GM13977 (cell line): Measurements from ENCODE around the gene ITPK1.

Experiments
- DNase-seq: peaks from one replicate; pipeline ENCODE4 v3.0.0; 2012; ENCODE audit warnings: low spot score
- in situ Hi-C: fragments of 300-500 bp; cut with MboI; formaldehyde crosslinking; loops from one replicate; pipeline ENCODE4 v1.12.0; 2022; ENCODE audit warnings: low sequenced_read_pairs, low pct_unique_long_range_greater_than_20kb, mixed read lengths, inconsistent platforms; ENCODE audit not compliant: unreplicated experiment
- TF ChIP-seq, protein P1 (sequence below): IDR thresholded peaks from 2 replicates; pipeline ENCODE4 v1.5.1; 2012; ENCODE audit warnings: mild to moderate bottlenecking, control low read depth; ENCODE audit not compliant: insufficient read depth; ENCODE audit errors: extremely low read depth, missing control alignments

The ITPK1 gene

DNA sequence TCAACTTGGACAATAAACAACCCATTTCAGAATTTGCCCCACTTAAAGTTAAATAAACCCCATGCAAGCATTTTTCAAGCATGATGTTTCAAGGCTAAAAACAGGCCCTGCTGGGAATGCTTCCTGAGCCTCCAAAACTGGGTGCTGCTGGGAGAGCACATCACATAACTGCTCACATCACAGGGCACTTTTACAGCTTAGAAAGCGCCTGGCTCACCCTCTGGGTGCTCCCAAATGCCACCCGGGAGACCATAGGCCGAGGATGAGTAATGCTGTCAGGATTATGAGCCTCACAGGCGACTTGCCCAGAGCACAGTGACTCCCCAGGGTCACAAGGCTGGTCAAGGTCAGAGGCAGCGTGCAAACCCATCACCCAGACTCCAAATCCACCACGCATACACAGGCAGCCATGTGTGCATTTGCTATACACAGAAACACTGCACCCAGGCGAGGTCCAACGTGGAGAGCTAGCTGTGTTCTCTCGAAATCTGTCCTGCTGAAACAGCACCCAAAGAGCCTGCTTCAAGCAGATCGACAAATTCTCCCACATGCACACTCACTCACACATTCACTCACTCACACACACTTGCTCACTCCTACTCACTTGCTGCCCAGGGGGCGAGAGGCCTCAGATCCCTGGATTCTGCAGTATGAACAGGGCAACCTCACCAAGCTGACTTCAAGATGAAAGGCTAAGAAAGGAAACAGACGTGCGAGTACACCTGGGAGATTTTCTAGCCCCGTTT lies 58.7 kb downstream of the ITPK1 start:
- in situ Hi-C loops: no loop called here
- TF ChIP-seq, protein P1, sequence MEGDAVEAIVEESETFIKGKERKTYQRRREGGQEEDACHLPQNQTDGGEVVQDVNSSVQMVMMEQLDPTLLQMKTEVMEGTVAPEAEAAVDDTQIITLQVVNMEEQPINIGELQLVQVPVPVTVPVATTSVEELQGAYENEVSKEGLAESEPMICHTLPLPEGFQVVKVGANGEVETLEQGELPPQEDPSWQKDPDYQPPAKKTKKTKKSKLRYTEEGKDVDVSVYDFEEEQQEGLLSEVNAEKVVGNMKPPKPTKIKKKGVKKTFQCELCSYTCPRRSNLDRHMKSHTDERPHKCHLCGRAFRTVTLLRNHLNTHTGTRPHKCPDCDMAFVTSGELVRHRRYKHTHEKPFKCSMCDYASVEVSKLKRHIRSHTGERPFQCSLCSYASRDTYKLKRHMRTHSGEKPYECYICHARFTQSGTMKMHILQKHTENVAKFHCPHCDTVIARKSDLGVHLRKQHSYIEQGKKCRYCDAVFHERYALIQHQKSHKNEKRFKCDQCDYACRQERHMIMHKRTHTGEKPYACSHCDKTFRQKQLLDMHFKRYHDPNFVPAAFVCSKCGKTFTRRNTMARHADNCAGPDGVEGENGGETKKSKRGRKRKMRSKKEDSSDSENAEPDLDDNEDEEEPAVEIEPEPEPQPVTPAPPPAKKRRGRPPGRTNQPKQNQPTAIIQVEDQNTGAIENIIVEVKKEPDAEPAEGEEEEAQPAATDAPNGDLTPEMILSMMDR: no peak
- no peak for DNase-seq

DNA sequence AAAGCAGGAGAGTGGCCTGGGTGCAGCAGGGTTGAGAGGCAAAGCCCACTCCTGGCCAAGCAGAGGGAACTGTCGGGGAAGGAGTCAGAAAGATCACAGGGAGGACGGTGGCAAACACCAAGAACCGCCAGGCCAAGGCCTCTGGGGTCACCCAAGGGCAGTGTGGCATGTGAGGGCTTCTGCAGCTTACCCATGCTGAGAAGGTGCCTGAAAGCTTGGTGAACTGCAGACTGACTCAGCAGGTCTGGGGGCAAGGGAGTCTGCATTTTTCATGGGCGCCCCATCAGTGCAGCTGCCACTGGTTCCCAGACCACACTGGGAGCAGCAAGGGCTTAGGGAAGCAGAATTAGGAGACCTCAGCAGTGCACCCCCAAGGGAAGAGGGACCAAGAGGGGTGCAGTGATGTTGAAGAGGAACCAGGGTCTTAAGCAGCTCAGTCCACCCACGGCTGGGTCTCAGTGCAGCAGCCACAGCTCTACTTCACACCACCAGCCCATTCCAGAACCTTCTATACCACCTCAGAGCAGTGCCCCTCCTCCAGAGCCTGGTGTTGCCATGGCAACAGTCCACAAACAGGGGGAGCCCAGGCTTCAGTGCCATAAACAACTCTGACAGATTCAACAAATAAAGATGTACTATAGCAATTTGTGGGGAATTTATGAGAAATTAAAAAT lies 59.4 kb downstream of the ITPK1 start:
- in situ Hi-C loops: no loop called here
- DNase-seq: no peak
- TF ChIP-seq, protein P1: no peak

DNA sequence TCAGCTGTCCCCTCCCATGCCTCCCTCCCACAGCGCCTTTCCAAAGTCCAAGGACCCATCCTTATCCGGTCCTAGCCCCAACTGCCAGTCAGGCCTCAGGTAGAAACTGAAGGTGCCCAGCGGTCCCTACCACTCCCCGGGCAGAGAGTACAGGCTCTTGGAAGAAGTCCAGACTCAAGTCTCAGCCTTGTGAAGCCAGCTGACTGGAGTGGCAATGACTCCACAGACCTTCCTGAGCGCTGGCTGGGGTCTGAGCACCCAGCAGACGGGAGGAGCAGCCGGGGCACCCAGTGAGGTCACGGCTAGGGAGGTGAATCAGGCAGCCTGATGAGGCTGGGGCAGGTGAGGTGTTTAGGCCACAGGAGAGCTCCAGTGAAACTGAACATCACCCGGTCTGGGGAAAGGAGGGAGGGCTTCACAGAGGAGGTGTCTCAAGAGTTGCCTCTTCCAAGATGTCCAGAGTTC lies 60.0 kb downstream of the ITPK1 start:
- TF ChIP-seq, protein P1: no peak
- DNase-seq: no peak
- in situ Hi-C loops: no loop called here

DNA sequence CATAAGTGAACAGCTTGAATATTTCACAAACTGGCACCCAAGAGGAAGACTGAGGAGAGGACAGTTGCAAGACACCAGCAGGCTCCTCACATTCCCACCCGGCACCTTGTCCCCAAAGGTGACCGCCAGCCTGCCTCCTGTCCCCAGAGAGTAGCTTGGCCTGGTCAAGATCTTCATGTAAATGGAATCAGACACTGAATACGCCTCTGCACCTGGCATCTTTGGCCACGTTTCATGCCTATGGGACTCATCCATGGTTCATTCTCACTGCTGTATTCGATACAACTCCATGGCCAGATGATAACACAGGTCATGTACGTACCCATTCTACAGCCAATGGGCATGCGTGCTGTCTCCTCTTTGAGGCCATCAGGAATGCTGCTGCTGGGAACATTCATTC lies 60.8 kb downstream of the ITPK1 start:
- in situ Hi-C loops: no loop called here
- TF ChIP-seq, protein P1: no peak
- no peak for DNase-seq

DNA sequence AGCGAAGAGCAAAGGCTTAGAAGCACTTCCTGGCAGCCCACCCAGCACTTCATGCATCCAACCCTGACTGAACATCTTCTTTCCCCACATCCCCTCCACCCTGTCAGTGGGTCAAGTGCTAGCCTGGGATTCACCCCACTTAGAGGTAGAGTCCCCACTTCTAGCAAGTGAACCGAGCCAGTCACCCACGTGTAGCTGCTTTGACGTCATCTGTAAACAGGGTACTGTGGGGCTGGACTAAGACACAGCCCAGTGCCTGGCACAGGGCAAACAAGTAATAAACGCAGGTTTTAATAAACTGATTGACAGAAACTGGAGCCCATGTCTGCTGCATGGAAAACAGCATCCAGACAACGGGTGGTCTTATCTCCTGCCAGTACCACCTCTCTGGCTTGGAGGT lies 61.7 kb downstream of the ITPK1 start:
- in situ Hi-C loops: no loop called here
- TF ChIP-seq, protein P1: no peak
- DNase-seq: no peak

DNA sequence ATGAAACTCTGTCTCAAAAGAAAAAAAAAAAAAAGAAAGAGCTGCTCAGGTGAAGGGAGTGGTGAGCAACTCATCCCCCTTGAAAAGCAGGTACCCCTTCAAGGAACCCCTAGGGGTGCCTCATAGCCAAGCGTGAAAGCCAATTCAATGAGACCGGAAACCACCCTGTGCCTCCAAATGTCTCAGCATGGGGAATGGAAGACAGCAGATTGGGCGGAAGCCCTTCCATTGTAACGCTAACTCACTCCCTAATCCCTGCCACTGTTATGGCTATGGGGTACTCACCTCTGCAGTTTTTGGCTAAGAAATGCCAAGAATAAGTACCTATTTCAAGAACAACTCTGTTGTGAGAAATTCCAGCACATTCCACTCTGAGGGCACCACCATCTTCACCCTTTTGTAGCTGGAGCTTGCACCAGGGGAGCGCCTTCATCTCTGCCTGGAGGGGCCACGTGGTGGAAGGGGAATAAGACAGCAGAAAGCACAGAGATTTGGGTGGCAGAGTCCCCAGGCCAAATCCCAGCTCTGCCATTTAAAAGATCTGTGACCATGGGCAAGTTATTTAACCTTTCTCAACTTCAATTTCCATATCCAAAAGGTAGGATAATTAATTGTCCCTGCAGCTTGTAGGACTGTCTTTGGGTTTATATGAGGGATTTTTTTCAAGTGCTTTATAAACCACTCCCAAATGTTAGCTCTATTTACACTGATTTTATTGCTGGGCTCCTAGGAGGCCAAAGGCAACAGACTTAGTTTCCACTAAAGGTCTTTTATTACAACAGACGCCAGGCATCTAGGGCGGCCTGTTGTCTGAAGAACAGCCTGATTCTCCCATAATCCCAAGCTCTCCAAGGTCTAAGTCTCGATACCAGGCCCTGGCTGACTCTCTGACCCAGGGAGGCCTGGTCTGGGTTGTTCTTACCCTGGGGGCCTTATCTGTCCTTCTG lies 63.9 kb downstream of the ITPK1 start:
- DNase-seq: no peak
- TF ChIP-seq, protein P1: no peak
- in situ Hi-C loops: no loop called here
